ENCODE data around the gene ASPM.

- TF ChIP-seq, protein P1, sequence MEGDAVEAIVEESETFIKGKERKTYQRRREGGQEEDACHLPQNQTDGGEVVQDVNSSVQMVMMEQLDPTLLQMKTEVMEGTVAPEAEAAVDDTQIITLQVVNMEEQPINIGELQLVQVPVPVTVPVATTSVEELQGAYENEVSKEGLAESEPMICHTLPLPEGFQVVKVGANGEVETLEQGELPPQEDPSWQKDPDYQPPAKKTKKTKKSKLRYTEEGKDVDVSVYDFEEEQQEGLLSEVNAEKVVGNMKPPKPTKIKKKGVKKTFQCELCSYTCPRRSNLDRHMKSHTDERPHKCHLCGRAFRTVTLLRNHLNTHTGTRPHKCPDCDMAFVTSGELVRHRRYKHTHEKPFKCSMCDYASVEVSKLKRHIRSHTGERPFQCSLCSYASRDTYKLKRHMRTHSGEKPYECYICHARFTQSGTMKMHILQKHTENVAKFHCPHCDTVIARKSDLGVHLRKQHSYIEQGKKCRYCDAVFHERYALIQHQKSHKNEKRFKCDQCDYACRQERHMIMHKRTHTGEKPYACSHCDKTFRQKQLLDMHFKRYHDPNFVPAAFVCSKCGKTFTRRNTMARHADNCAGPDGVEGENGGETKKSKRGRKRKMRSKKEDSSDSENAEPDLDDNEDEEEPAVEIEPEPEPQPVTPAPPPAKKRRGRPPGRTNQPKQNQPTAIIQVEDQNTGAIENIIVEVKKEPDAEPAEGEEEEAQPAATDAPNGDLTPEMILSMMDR (IDR thresholded peaks at IDR 0.05 in 8 of 11, conservative IDR thresholded peaks at IDR 0.05 in 3 of 11), result no peak
- TF ChIP-seq POLR2A (IDR thresholded peaks at IDR 0.05) (no peak), POLR2AphosphoS5 (IDR thresholded peaks at IDR 0.05) (no peak)
Measured at GRCh38 chr1:197067457-197067818, 79.0 kb downstream of the ASPM start.
